ENCODE data around the gene MAB21L4. TPM values are rescaled to one million over a fixed set of nuclear protein-coding genes. Genes with fewer than 3 reads are reported as not detected.

MAB21L4 gene
- total RNA-seq, 1 experiment from 2014 or later = 69.9 TPM

- Histone ChIP-seq H3K4me3 (ENCODE audit: low read depth, low read length) (no peak overlapping the region), H3K27me3 (replicated peaks; ENCODE audit: control insufficient read depth, insufficient read depth, low read length) (no peaks in the 10 kb centered on the region), H3K9me3 (no peaks in the 10 kb centered on the region), H3K36me3 (ENCODE audit: control insufficient read depth, insufficient read depth, low read length) (no peaks in the 10 kb centered on the region), H3K4me1 (no peaks in the 10 kb centered on the region)
- Mint-ChIP-seq H3K4me3 (ENCODE audit: unreplicated experiment) (no peak overlapping the region), H3K9me3 (ENCODE audit: unreplicated experiment) (no peaks in the 10 kb centered on the region), H3K4me1 (ENCODE audit: low read depth, unreplicated experiment) (no peaks in the 10 kb centered on the region), H3K27me3 (ENCODE audit: insufficient read depth, unreplicated experiment) (no peaks in the 10 kb centered on the region), H3K27ac (ENCODE audit: unreplicated experiment) (no peak overlapping the region), H3K36me3 (ENCODE audit: insufficient read depth, unreplicated experiment) (no peaks in the 10 kb centered on the region)
- intact Hi-C loops (cut with micrococcal nuclease; ENCODE audit: unreplicated experiment) = no loop called here
- DNase-seq = no peak
- no TSS peak for BruUV-seq (replicated peaks)
- CTCF ChIA-PET = interaction anchor here (0.6 to 1.0 kb wide), 2 partner anchors 16 to 70 kb away, joined by 3 read pairs; no protein-coding TSS in a partner anchor
- POLR2A ChIA-PET = no interaction called here
- TF ChIP-seq CTCF (IDR thresholded peaks at IDR 0.05; ENCODE audit: insufficient read depth in 1 of 2, low read depth in 1 of 2, low read length in 1 of 2, severe bottlenecking in 1 of 2, unreplicated experiment in 1 of 2) = no peak
Observed at GRCh38 chr2:240920783-240921231, 24.9 kb upstream of the MAB21L4 start.

- H3K36me3 ChIP-seq (ENCODE audit: control insufficient read depth, insufficient read depth, low read length) = no peaks in the 10 kb centered on the region
- Mint-ChIP-seq H3K4me1 (ENCODE audit: low read depth, unreplicated experiment) (no peaks in the 10 kb centered on the region), H3K27ac (ENCODE audit: unreplicated experiment) (no peak overlapping the region), H3K4me3 (ENCODE audit: unreplicated experiment) (no peak overlapping the region), H3K9me3 (ENCODE audit: unreplicated experiment) (no peaks in the 10 kb centered on the region), H3K36me3 (ENCODE audit: insufficient read depth, unreplicated experiment) (no peaks in the 10 kb centered on the region), H3K27me3 (ENCODE audit: insufficient read depth, unreplicated experiment) (no peaks in the 10 kb centered on the region)
- BruUV-seq (replicated peaks) = no TSS peak
- ChIA-PET CTCF (no interaction called here), POLR2A (no interaction called here)
- intact Hi-C loops (cut with micrococcal nuclease; ENCODE audit: unreplicated experiment) = no loop called here
- H3K4me1 ChIP-seq = no peaks in the 10 kb centered on the region
- no peaks in the 10 kb centered on the region for H3K27me3 ChIP-seq (replicated peaks; ENCODE audit: control insufficient read depth, insufficient read depth, low read length)
- TF ChIP-seq CTCF (IDR thresholded peaks at IDR 0.05; ENCODE audit: insufficient read depth in 1 of 2, low read depth in 1 of 2, low read length in 1 of 2, severe bottlenecking in 1 of 2, unreplicated experiment in 1 of 2) = no peak
- no peak for DNase-seq
- no peak overlapping the region for H3K4me3 ChIP-seq (ENCODE audit: low read depth, low read length)
- no peaks in the 10 kb centered on the region for H3K9me3 ChIP-seq
Observed at GRCh38 chr2:240919786-240920782, 24.1 kb upstream of the MAB21L4 start.

- Histone ChIP-seq H3K27me3 (replicated peaks; ENCODE audit: control insufficient read depth, insufficient read depth, low read length) (no peaks in the 10 kb centered on the region), H3K9me3 (no peaks in the 10 kb centered on the region), H3K4me1 (no peaks in the 10 kb centered on the region), H3K36me3 (ENCODE audit: control insufficient read depth, insufficient read depth, low read length) (no peaks in the 10 kb centered on the region), H3K4me3 (ENCODE audit: low read depth, low read length) (no peak overlapping the region)
- ChIA-PET POLR2A (no interaction called here), CTCF (no interaction called here)
- Mint-ChIP-seq H3K4me3 (ENCODE audit: unreplicated experiment) (no peak overlapping the region), H3K36me3 (ENCODE audit: insufficient read depth, unreplicated experiment) (no peaks in the 10 kb centered on the region), H3K27ac (ENCODE audit: unreplicated experiment) (no peak overlapping the region), H3K9me3 (ENCODE audit: unreplicated experiment) (no peaks in the 10 kb centered on the region), H3K4me1 (ENCODE audit: low read depth, unreplicated experiment) (no peaks in the 10 kb centered on the region), H3K27me3 (ENCODE audit: insufficient read depth, unreplicated experiment) (no peaks in the 10 kb centered on the region)
- BruUV-seq (replicated peaks) = no TSS peak
- no peak for DNase-seq
- intact Hi-C loops (cut with micrococcal nuclease; ENCODE audit: unreplicated experiment) = no loop called here
- TF ChIP-seq CTCF (IDR thresholded peaks at IDR 0.05; ENCODE audit: insufficient read depth in 1 of 2, low read depth in 1 of 2, low read length in 1 of 2, severe bottlenecking in 1 of 2, unreplicated experiment in 1 of 2) = no peak
Observed at GRCh38 chr2:240919161-240919781, 23.3 kb upstream of the MAB21L4 start.

Data from Caco-2 (cell line).